ENCODE measurements around the gene ZKSCAN3.

GRCh38 chr6:28335564-28336283 is 14.0 kb upstream of the ZKSCAN3 start, which contains the start of gene ZSCAN31:
- no peak for TF ChIP-seq GABPA (IDR thresholded peaks at IDR 0.05; ENCODE audit: borderline replicate concordance, insufficient read depth, low read length)
- peak; percentile 86 to 99 for TF ChIP-seq POLR2A (IDR thresholded peaks at IDR 0.05; ENCODE audit: control extremely low read depth in 1 of 2, low read depth in 2 of 2, low read length in 2 of 2)
- peak; percentile 96 for TF ChIP-seq TAF1 (IDR thresholded peaks at IDR 0.05; ENCODE audit: low read depth, low read length)
- TF ChIP-seq EZH2 (IDR thresholded peaks at IDR 0.05; ENCODE audit: low read depth, low read length, severe bottlenecking): no peak
- peak; percentile 82 for TF ChIP-seq CREB1 (IDR thresholded peaks at IDR 0.05)
- no peak for TF ChIP-seq CTCF (IDR thresholded peaks at IDR 0.05; ENCODE audit: control extremely low read depth in 1 of 3, insufficient read depth in 1 of 3, low read depth in 1 of 3, low read length in 3 of 3)
- TF ChIP-seq PHF8 (conservative IDR thresholded peaks at IDR 0.05; ENCODE audit: low read depth, low read length): peak; percentile 97

Measured in H1 (cell line).